ENCODE measurements around the gene MSL3B.

MSL3B gene

GRCh38 chr2:233852056-233852455 lies 16.1 kb downstream of the MSL3B start:
- no peak for DNase-seq

DNA sequence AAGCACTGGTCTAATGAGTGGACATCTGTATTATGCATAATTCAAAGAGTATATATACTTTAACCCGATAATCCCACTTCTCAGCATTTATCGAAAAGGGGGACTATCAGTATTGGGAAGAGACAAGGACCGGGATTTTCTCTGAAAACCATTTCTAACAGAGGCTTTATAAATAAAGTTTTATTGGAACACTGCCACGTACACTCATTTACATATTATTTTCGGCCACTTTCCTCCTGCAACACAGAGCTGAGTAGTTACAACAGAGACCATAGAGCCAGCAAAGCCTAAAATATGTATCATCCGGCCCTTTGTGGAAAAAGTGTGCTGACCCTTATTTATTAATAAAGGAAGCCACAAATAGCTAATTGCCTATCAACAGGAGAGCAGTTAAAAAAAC lies 17.0 kb downstream of the MSL3B start:
- DNase-seq, result no peak

GRCh38 chr2:233850745-233851144 lies 17.4 kb downstream of the MSL3B start:
- DNase-seq, result no peak

- DNase-seq, result no peak
Observed at GRCh38 chr2:233849607-233850271, 18.4 kb downstream of the MSL3B start.

DNA sequence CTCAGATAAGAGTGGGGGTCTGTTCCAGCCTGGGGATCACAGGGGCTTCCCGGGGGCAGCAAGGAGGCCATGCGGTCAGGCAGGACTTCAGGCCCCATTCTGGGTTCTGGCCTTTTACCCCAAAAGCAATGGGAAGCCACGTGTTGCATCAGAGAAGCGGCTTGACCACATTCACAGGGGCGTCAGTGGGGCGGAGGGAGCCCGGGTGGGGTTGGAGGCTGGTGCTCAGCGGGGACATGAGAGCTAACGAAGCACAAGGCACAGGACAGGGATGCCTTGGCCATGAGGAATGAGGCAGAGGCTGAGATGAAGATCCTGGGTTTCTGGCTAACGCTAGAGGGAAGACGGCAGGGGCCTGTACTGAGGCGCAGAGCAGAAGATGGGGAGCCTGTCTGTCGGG lies 19.9 kb downstream of the MSL3B start:
- no peak for DNase-seq

DNA sequence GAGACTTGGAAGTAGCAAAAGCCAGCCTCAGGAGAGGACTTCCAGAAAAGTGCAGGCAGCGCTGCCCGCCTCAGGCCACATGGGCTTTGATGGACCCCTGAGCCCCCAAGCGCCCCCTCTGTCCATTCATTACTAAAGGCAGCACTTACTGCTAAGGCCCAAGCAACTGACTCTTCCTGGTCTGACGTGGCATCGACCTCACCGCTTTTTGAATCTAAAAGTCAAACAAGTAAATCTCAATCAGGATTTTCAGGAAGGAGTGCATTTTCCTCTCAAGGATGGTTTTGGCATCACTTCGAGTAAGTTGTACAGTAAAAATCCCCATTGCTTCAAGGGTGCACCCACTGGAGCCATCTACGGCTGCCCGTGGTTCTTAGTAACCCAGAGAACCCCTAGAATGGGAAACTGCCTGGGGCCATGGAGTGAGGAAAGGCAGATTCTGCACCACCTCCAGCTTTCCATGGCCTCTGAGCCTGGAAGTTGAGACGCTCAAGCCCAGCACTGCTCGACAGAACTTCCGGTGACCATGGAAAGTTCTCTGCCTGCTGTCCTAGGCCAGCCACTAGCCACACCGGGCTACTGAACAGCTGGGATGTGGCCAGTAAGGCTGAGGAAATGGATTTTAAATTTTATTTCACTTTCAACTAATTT lies 20.8 kb downstream of the MSL3B start:
- DNase-seq, result no peak

DNA sequence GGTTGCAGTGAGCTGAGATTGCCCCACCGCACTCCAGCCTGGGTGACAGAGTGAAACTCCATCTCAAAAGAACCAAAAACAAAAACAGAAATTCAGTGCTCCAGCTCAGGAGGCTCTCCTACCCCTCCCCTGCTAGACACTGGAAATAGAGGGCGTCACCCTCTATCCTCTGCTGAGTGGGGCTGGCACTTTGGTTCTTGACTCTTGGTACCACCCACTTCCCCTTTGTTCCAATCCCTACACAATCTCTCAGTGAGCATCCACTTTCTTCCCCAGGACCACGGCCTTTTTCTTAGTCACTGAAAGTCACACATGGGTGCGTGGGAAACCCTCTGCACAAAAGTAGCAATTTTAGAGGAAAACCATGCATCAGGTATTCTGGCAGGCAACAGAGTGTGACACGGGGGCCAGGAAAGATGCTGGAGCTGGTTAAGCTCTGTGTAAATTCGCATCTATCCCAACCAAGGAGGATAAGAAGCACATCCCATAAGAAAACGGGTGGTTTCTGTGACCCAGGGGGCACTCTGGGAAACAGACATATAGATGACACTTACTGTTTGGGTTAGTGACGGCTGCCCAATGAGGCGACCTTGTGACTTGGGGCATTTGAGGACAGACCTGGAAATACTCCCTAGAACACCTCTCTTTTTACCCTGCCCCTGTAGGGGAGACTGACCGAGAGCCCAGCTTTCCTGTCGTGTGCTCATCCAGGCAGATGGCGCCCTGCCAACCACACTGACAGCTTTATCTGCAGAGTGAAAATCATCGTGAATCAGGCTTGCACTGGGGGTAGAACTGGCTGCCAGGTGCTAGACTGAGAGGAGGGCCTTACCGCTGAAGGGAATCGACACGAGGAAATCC lies 21.6 kb downstream of the MSL3B start:
- no peak for DNase-seq

DNA sequence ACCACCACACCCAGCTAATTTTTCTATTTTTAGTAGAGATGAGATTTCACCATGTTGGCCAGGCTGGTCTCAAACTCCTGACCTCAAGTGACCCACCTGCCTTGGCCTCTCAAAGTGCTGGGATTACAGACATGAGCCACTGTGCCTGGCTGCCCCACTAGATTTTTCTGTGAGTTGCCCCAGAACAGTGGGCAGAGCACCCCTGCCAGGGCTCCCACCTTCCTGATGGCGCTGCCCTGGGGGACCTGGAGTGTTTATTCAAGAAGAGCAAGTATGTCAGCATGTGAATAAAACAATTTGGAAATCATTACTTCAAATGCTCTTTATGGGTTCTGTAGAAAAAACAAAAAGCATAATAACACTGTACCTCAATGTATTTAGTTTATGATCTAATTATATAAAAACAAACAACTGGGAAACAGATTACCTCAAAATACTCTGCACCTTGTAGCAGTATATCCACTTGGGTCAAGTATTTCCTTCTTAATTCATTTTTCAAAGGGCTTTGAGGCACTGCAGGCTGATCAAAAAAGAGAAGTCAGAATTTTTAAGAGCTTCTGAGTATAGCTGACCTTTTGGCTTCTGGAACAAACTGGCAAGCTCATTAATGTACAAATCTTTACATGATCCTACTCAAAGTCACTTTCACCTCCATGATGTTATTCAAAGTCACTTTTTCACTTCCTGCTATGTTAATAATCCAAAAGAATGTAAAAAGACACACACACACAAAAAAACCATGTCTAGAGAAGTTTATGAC lies 22.7 kb downstream of the MSL3B start:
- no peak for DNase-seq

DNA sequence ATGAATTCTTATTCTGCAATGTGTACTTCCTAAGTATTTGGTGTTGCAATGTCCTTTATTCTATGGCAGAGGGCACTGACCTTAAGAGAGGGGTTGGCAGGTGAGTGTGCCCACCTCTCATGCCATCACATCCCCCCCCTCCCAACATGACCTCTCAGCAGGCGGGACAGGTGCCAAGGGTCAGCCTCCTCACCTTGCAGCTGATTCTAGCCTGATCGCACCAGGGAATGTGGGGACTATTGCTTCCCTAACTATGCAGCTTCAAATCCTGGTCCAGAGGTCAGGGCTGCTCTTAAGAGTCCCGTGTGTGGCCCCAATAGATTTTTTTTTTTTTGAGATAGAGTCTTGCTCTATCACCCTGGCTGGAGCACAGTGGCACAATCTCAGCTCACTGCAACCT lies 23.4 kb downstream of the MSL3B start:
- DNase-seq, result no peak

DNA sequence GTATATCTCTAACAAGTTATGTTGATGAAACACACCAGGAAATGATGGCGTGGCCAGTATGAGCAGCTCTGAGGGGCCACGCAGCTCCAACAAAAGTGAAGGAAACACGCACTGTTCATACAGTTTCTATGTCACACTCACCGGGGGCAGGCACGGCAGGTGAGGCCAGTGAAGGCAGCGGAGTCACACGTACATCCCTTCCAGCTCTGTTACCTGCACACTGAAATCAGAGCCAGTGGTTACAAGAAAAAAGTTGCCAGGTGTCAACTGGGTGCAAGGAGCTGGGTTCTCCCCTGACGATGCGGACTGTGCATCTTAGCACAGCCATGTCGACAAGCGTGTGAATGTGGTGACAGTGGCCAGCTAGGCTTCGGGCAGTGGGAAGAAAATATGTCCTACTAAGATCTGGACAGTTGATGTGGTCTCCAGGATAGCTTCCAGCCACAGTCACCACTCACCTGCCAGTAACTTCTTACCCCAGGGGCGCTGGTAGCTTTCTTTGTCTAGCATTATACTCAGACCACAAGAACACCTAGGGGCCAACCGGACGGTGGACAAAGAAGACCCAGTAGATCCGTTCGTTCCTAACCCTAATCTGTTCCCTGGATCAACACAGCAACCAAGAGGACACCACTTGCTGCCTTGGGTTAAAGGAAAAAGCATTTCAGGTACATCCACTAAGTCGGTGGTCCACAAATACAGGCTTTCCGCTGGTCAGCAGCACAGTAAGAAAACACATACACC lies 23.9 kb downstream of the MSL3B start:
- no peak for DNase-seq

- no peak for DNase-seq
Observed at GRCh38 chr2:233841183-233841582, 27.0 kb downstream of the MSL3B start.

DNA sequence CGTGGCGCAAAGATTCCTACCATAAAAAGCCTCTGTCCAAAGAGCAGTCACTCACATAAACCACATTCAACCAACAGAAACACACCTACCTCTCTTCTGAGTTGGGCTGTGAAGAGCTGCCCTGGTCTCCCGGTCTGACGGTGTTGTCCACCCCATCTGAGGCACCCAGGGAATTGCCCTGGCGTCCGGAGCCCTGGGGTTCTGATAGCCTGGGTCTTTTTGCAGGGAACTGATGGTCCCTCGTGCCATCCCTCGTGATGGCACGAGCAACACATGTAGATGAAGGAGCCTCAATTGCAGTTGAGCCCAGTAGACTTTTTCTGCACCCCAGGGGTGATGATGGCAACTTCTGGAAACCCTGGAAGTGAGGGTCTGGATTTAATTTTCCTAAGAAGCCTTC lies 27.7 kb downstream of the MSL3B start:
- no peak for DNase-seq

GRCh38 chr2:233839447-233839820 lies 28.8 kb downstream of the MSL3B start:
- DNase-seq, result no peak

DNA sequence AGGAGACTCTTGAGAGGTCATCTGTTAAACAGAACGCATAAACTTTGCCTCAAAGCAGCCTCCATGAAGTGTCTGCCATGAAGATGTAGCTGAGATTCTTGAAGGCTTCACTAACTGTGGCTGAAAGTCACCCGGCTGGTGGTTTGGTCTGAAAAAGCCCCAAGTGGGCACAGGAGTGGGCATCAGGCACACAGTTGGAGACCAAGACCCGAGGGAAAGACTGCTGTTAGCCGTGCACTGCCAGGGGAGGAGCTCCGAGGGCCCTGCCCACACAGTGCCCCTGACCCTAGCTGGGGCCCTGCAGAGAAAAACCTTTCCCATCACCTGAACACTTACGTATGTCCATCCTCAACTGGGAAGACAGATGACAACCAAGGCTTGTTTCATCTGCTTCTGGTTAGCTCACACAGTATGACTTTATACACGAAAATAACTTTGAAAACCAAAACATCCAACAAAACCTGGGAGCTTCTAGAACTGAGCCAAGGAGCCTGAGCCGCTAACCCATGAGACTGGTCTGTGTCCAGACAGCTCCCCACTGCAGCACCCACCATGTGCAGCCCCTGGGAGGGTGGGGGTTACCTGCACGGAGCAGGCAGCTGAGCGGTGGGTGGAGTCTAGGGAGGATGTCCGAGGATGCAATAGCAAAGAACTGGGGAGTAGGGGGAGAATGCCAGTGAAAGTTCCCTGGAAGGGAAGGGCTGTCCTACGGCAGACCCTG lies 29.3 kb downstream of the MSL3B start:
- DNase-seq, result no peak

DNA sequence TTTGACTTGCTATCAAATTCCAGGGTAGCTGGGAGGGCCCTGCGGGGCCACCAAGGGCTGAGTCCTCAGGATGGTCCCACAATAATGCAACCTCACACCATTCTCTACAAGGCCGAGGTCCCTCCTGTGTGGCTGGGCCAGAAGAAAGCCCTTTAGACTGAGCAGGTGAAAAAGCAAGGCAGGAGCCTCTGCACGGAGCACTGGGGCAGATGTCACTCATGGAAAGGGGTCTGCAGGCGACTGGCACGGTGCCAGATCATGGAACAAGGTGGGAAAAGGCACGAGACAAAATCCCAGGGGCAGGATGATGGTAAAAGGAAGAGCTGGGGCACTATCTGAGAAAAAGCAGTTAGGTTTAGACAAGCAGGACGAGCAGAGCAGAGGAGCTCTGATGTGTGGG lies 29.9 kb downstream of the MSL3B start:
- DNase-seq, result no peak

DNA sequence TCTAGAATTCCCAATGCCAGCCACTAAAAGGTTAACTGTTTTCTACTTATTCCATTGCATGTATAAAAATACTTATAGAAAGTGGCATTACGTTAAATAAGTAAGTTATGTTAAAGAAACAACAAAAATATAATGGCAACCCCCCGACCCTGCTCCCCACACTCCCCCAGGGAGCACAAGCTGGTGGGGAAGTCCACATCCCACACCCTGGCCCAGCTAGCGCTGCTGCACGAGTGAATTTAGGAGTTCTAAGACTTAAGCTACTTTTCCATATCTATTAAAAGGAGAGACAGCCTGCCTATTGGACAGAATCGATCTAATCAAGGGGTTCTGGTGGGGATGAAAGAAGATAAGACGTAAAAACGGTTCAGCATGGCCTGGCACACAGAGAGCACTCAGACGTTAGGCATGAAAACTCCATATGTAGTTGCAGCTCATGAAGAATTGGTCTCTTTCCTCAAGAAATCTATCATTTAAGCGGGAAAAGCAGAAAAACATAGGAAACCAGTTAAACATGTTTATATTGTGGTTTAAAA lies 30.4 kb downstream of the MSL3B start:
- no peak for DNase-seq

DNA sequence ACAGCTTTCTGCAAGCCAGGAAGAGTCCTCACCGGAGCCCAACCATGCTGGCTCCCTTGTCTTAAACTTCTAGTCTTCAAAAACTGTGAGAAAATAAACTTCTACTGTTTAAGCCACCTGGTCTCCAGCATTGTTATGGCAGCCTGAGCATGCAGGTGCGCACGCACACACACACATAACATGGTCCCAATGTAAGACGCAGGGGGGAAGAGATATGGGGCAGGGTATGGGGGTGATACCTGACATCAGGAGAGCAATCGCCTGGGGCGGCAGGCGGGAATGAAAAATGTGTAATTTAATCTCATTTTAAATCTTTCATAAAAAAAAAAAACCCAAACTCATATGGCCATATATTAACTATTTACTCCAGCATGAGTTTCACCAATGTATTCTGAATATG lies 31.8 kb downstream of the MSL3B start:
- no peak for DNase-seq

DNA sequence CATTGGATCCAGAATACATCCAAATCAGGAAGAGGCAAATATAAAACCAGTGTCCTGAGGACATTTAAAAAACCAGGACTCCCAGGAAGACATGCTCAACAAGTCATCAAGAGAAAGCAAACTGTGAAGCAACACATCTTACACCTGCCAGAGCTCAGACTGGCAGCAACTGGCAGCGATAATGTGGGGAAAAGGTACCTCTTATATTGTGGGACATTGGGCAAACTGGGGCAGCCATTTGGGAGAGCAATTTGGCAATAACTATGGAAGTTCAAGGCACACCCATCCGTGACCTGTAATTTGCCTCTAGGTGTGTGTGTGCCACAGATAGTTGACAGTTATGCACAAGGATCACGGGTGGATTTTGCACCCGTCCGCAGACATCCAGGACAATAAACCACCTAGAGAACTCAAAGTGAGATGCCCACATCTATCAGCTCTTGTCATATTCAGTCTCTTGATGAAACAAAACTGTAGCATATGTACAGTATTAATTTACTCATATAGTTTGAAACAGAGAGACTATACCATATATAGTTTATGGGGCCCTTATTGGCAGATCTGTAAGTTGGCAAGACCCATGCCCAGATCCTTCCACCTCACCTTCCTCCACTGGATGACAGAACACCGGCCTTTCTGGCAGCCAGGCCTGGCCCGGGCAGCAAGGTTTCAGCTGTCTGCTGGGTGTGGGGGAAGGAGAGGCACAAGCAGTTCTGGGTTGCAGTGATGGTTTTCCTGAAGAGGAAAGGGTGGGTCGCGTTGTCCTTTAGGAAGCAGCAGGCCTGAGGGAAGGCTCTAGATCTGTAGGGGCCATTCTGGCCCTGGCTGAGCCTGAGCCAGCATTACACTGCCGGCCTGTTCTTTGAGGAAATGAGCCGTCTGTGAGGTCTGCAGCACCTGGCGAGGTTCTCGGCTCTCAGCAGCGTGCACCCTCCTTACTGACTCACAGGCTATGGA lies 32.7 kb downstream of the MSL3B start:
- no peak for DNase-seq

DNA sequence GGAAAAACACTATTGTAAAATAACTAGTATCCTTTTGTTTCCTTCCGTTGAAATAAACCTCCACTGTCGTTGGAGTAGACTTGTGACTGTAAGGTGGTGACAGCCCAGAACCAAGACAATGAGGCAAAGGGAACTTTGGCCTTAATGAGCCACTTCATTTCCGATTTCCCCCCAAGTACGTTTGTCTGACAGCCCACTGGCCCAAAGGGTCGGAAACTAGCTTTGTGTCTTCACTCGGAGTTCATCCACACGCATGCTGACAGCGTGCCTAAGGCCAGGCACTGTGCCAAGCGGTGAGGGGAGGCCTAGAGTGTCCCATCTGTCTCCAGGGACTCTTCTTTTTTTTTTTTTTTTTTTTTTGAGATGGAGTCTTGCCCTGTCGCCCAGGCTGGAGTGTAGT lies 34.8 kb downstream of the MSL3B start:
- DNase-seq, result no peak

- peak; percentile 73 for DNase-seq
Observed at GRCh38 chr2:233832869-233833311, 35.3 kb downstream of the MSL3B start.
